GM19397 (cell line): ENCODE data around the gene ADAM19.

Source experiments
- ATAC-seq: cut with Tn5 transposase; IDR thresholded peaks from one replicate; pipeline ENCODE4 v1.9.1; 2021; ENCODE audit warnings: mild to moderate bottlenecking, moderate library complexity; ENCODE audit not compliant: unreplicated experiment

Gene ADAM19

GRCh38 chr5:157563373-157563928, 12.1 kb downstream of the ADAM19 start:
- no peak for ATAC-seq

- ATAC-seq, result no peak
Observed at GRCh38 chr5:157562111-157562581, 13.4 kb downstream of the ADAM19 start.

DNA sequence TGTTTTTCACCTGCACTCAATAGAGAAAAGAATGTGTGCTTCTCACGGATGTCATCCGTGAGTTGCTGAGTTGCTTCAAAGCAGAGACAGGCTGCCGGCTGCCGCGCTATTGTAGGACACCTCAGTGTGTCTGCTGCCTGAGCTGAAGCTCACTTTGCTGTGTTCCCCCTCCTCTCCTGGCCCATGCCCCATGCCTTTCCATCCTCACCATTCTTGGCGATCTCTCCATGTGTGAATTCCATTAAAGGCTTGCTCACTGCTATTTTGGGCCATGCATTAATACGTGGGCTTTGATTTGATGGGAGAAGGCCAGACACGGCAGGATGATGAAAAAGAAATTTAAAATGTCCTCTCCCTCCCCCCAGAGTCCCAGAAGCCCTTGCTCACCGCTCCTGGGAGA, 14.5 kb downstream of the ADAM19 start:
- ATAC-seq, result no peak

GRCh38 chr5:157559301-157559700, 16.3 kb downstream of the ADAM19 start:
- ATAC-seq, result no peak

DNA sequence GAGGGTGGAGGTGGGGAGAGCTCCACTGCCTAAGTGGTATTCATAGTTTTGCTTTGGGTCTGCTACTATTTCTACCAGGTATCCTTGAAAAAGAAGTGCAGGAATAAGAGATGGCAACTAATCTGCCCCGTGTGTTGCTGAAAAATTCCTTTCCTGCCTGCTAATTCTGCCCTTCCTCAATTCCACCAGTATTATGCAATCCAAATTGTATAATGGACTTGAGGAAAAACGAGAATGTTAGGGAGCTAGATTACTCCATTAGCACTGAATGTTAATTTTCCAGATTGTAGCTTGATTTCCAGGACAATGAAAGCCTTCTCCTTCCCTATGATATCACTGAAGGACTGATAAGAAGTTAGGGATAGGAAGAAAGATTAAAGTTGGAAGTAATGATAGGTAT, 16.9 kb downstream of the ADAM19 start:
- ATAC-seq, result no peak

DNA sequence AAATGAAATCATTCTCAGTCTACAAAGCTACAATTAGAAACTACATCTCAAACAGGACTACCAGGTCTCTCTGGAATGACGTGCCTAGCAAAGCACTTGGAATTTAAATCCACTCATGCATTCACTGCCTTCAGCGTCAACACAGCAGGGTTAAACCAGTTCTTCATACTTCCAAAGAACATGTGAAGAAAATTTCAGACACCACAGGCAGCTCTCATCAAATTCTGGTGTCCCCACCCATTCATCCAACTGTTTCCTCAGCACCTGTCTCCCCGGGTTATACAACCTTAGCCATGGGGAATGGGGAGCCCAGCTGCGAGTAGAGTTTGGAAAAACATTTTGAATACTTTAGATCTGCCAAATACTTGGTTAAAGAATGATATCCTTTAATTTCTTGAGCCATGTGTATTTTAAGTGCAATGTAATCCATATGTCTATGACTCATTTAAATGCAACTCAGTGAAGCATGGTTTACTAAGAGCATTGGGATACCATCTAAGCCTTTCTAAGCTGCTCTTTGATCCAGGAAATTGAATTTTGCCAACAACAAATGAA, 17.5 kb downstream of the ADAM19 start:
- no peak for ATAC-seq

GRCh38 chr5:157556615-157557418, 18.8 kb downstream of the ADAM19 start:
- no peak for ATAC-seq

- no peak for ATAC-seq
Observed at GRCh38 chr5:157555037-157555640, 20.4 kb downstream of the ADAM19 start.

- no peak for ATAC-seq
Observed at GRCh38 chr5:157554179-157555036, 21.2 kb downstream of the ADAM19 start.

GRCh38 chr5:157552650-157553049, 22.9 kb downstream of the ADAM19 start:
- no peak for ATAC-seq

DNA sequence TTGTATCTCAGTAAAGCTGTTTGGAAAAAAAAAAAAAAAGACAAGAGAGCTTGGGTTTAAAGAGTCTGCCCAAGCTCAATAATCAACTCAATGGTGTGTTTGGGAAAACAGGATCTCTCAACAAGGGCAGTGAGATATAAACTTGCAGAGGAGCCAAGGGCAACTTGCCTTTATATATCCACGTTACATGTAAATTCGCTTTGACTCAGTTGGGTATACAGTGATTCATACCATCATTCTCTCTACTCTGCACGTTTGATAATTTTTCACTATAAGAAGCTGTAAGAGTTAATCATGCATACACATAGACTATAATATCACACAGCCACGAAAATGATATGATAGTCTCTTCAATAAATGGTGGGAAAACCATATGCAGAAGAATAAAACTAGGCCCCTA, 24.9 kb downstream of the ADAM19 start:
- no peak for ATAC-seq

DNA sequence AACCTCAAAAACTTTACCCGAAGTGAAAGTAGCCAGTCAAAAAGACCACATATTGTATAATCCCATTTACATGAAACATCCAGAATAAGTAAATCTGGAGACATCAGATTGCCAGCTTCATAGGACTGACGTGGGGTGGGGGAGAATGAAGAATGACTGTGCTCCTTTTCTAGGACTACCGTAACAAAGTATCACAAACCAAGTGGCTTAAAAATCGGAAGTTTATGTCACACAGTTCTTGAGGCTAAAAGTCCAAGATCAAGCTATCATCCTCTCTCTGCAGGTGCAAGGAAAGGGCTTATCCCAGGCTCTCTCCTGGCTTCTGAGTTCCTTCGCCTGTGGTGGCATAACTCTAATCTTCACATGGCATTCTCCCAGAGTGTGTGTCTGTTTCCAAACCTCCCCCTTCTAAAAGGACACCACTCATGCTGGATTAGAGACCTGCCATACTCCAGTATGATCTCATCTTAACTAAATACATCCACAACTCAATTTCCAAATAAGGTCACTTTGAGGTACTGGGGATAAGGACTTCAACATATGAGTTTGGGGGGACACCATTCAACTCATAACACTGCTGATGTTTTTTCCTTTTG, 25.5 kb downstream of the ADAM19 start:
- ATAC-seq, result no peak

- no peak for ATAC-seq
Observed at GRCh38 chr5:157549283-157549629, 26.3 kb downstream of the ADAM19 start.

- ATAC-seq, result no peak
Observed at GRCh38 chr5:157548513-157549282, 26.9 kb downstream of the ADAM19 start.

GRCh38 chr5:157547941-157548512, 27.5 kb downstream of the ADAM19 start:
- no peak for ATAC-seq

GRCh38 chr5:157546456-157547100, 29.0 kb downstream of the ADAM19 start:
- ATAC-seq, result no peak

DNA sequence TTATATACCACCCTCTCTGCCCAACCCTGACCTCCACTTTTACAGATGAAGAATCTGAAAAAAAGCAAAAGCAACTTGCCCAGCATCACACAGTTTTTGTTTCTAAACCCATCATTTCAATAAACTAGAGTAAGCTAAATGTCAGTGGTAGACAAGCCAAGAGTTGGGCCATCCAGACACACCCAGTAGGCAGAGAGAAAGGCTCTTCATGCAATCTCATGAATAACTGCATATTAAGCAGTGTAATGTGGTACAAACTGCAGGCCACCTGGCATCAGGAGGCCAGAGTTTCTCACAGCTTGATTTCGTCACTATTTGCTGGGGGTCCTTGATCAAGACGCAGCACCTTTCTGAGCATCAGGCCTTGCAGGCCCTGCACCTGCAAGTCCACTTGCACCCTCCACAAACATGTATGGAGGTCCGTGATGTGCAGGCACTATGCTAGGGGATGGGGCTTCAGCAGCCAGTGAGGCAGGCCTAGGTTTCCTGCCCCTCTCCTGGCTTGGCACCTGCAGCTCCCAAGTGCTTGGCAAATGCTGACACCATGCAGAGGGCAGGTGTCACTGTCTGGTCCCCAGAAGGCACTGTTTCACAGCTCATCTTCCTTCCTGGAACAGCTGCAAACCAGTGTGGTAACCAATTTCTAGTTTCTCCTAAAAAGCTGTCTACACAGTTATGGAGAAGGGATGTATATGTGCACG, 29.8 kb downstream of the ADAM19 start:
- ATAC-seq, result no peak

GRCh38 chr5:157544623-157544989, 31.0 kb downstream of the ADAM19 start:
- no peak for ATAC-seq
